Neural cell (in vitro differentiated cells): ENCODE results near the gene PPM1G. TPM values are rescaled to one million over a fixed set of nuclear protein-coding genes. Genes with fewer than 3 reads are reported as not detected.

Experiments
- H2AFZ ChIP-seq: fragments of 200-600, 300-800 bp; sonication (generic), shearing (Covaris generic); 2 replicates; pipeline ENCODE4 v1.6.0; 2014; ENCODE audit warnings: low read depth, mild to moderate bottlenecking, antibody characterized with exemption, low read length, moderate library complexity
- H3F3A ChIP-seq: fragments of 200-600 bp; shearing (Covaris generic); 2 replicates; pipeline ENCODE4 v1.6.1; 2016; ENCODE audit warnings: mild to moderate bottlenecking, moderate library complexity, mixed read lengths, antibody characterized with exemption, low read length; ENCODE audit not compliant: insufficient read depth, poor library complexity, severe bottlenecking
- H3K27ac ChIP-seq: fragments of 200-600, 300-800 bp; sonication (generic), shearing (Covaris generic); 2 replicates; pipeline ENCODE4 v1.5.1; 2014; ENCODE audit warnings: mild to moderate bottlenecking, low read length, moderate library complexity
- H3K27me3 ChIP-seq: fragments of 300-800, 200-600 bp; sonication (generic), shearing (Covaris generic); 2 replicates; pipeline ENCODE4 v1.6.0; 2014; ENCODE audit warnings: mild to moderate bottlenecking, low read depth, low read length, moderate library complexity; ENCODE audit not compliant: insufficient read depth
- H3K36me3 ChIP-seq: fragments of 300-800, 200-600 bp; sonication (generic), shearing (Covaris generic); 2 replicates; pipeline ENCODE4 v1.5.1; 2014; ENCODE audit warnings: mild to moderate bottlenecking, antibody characterized with exemption, low read length, moderate library complexity; ENCODE audit not compliant: insufficient read depth
- H3K4me2 ChIP-seq: fragments of 300-800, 200-600 bp; sonication (generic), shearing (Covaris generic); 2 replicates; pipeline ENCODE4 v1.6.0; 2014; ENCODE audit warnings: mild to moderate bottlenecking, low read length
- H3K4me3 ChIP-seq: fragments of 300-800, 200-600 bp; sonication (generic), shearing (Covaris generic); 2 replicates; pipeline ENCODE4 v1.5.1; 2014; ENCODE audit warnings: mild to moderate bottlenecking, low read length, moderate library complexity
- H3K79me2 ChIP-seq: fragments of 200-600 bp; shearing (Covaris generic); replicated peaks from 2 replicates; pipeline ENCODE4 v1.6.0; 2014; ENCODE audit warnings: mild to moderate bottlenecking, low read length, moderate library complexity; ENCODE audit not compliant: insufficient read depth
- H3K9ac ChIP-seq: fragments of 300-800, 200-600 bp; sonication (generic), shearing (Covaris generic); 2 replicates; pipeline ENCODE4 v1.6.1; 2016; ENCODE audit warnings: mild to moderate bottlenecking, low read length, mixed read lengths
- H3K9me2 ChIP-seq: fragments of 200-600 bp; shearing (Covaris generic); 2 replicates; pipeline ENCODE4 v1.6.1; 2016; ENCODE audit warnings: mild to moderate bottlenecking, low read length, mixed read lengths; ENCODE audit not compliant: insufficient read depth
- H3K9me3 ChIP-seq: fragments of 200-600, 300-800 bp; sonication (generic), shearing (Covaris generic); 2 replicates; pipeline ENCODE4 v1.6.1; 2016; ENCODE audit warnings: mild to moderate bottlenecking, mixed run types, low read length, moderate library complexity, mixed read lengths
- H4K20me1 ChIP-seq: fragments of 200-600 bp; shearing (Covaris generic); 2 replicates; pipeline ENCODE4 v1.6.1; 2016; ENCODE audit warnings: mild to moderate bottlenecking, mixed run types; ENCODE audit not compliant: insufficient read depth
- CTCF ChIP-seq: fragments of 450-650 bp; IDR thresholded peaks from 2 replicates; pipeline ENCODE4 v1.5.1; 2014; ENCODE audit warnings: antibody characterized with exemption, mild to moderate bottlenecking, moderate library complexity; ENCODE audit not compliant: poor library complexity, severe bottlenecking
- EP300 ChIP-seq: fragments of 450-650 bp; conservative IDR thresholded peaks from 2 replicates; pipeline ENCODE4 v1.6.1; 2014; ENCODE audit warnings: antibody characterized with exemption, mild to moderate bottlenecking, moderate library complexity; ENCODE audit not compliant: poor library complexity, severe bottlenecking
- MXI1 ChIP-seq: fragments of 450-650 bp; conservative IDR thresholded peaks from 2 replicates; pipeline ENCODE4 v1.6.1; 2014; ENCODE audit warnings: antibody characterized with exemption, mild to moderate bottlenecking; ENCODE audit not compliant: poor library complexity, severe bottlenecking
- RAD21 ChIP-seq: fragments of 450-650 bp; conservative IDR thresholded peaks from 2 replicates; pipeline ENCODE4 v1.6.1; 2014; ENCODE audit warnings: antibody characterized with exemption, mild to moderate bottlenecking, moderate library complexity
- REST ChIP-seq: IDR thresholded peaks from 2 replicates; pipeline ENCODE4 v1.6.1; 2012; ENCODE audit warnings: borderline replicate concordance
- polyA plus RNA-seq: library from polyadenylated mRNA; depleted of rRNA; stranded (reverse); fragments of >200 nt; gene quantifications from 2 replicates; pipeline ENCODE4 v1.2.3, GENCODE V29; 2014

PPM1G gene
- polyA plus RNA-seq, 1 donor from 2014 or later, result 107 TPM

- H3F3A ChIP-seq, result no peaks in the 10 kb centered on the region
- H3K79me2 ChIP-seq, result no peaks in the 10 kb centered on the region
- no peak overlapping the region for H3K27ac ChIP-seq
- H3K9ac ChIP-seq, result no peak overlapping the region
- no peaks in the 10 kb centered on the region for H3K36me3 ChIP-seq
- H2AFZ ChIP-seq, result no peak overlapping the region
- H3K4me2 ChIP-seq, result no peak overlapping the region
- no peaks in the 10 kb centered on the region for H3K9me3 ChIP-seq
- no peak for TF ChIP-seq CTCF
- no peak for TF ChIP-seq REST
- no peak for TF ChIP-seq RAD21
- H4K20me1 ChIP-seq, result no peaks in the 10 kb centered on the region
- no peaks in the 10 kb centered on the region for H3K27me3 ChIP-seq
- no peak overlapping the region for H3K4me3 ChIP-seq
- H3K9me2 ChIP-seq, result no peaks in the 10 kb centered on the region
Observed at GRCh38 chr2:27442920-27443282, 33.5 kb upstream of the PPM1G start.

GRCh38 chr2:27441958-27442919 is 32.8 kb upstream of the PPM1G start, which contains the start of gene KRTCAP3:
KRTCAP3 (plus strand) TSS chr2:27442381; CDS start chr2:27442413, 32 bp downstream.
- no peaks in the 10 kb centered on the region for H3K36me3 ChIP-seq
- TF ChIP-seq REST, result no peak
- TF ChIP-seq EP300, result no peak
- peak; percentile 24 for TF ChIP-seq MXI1
- no peaks in the 10 kb centered on the region for H4K20me1 ChIP-seq
- H3K9me3 ChIP-seq, result no peaks in the 10 kb centered on the region
- no peak within 1 kb of the TSS for H3K4me2 ChIP-seq
- H3K27me3 ChIP-seq, result no peaks in the 10 kb centered on the region
- no peaks in the 10 kb centered on the region for H3K9me2 ChIP-seq
- no peak within 1 kb of the TSS for H3K9ac ChIP-seq
- H2AFZ ChIP-seq, result no peak within 1 kb of the TSS
- H3K27ac ChIP-seq, result no peak within 1 kb of the TSS
- no peaks in the 10 kb centered on the region for H3F3A ChIP-seq
- no peak within 1 kb of the TSS for H3K4me3 ChIP-seq
- no peaks in the 10 kb centered on the region for H3K79me2 ChIP-seq
